ENCODE data around the gene PACRG. TPM values are rescaled to one million over a fixed set of nuclear protein-coding genes. Genes with fewer than 3 reads are reported as not detected.

PACRG gene
- total and polyA plus RNA-seq, 10 of the 15 experiments (the other 5 are each of a cell fraction or from before 2014, with no cell fraction given): not detected

DNA sequence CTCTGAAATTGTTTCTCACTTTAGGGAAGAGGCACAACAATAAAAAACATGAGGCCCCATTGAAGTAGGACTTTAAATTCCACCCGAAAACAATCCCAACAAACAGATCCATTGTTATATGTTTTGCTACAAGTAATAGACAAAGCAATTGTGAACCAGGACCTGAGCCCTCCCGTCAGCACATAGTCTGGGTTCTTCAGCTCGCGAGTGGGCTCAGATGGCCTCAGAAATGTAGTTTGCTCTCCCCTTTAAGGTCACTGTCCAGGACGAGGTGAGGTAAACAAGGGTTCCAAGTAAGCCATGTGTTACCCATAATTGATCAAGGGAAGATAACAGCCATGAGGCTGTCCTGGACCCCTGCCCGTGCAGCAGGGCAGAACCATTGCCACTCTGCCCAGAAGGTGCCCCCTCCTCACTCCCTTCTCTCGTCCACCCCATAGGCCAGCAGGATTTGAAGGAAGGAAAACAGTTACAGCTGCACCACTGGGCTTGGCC lies 526.6 kb downstream of the PACRG start:
- ChIA-PET RAD21 (ENCODE audit: unreplicated experiment) (no interaction called here), CTCF (no interaction called here), POLR2A (no interaction called here), SMC1A (ENCODE audit: uncharacterized antibody, unreplicated experiment) (no interaction called here)
- Histone ChIP-seq H2AFZ (ENCODE audit: control insufficient read depth, low read depth, low read length) (no peak overlapping the region), H3K4me2 (ENCODE audit: control insufficient read depth, insufficient read depth) (no peak overlapping the region), H3K36me3 (ENCODE audit: control insufficient read depth in 2 of 2, insufficient read depth in 2 of 2, low read length in 1 of 2) (no peaks in the 10 kb centered on the region), H3K4me1 (ENCODE audit: control insufficient read depth, insufficient read depth, low read length) (no peaks in the 10 kb centered on the region), H3K4me3 (no peak overlapping the region), H3K27me3 (replicated peaks in 1 of 2; ENCODE audit: control insufficient read depth in 2 of 2, insufficient read depth in 2 of 2, low read length in 1 of 2) (peaks cover 0 to 3% of the 10 kb centered on the region in 2 experiments; a peak in 1 of 4 replicates), H3K27ac (ENCODE audit: control insufficient read depth, insufficient read depth) (no peak overlapping the region), H4K20me1 (ENCODE audit: control insufficient read depth, insufficient read depth) (no peaks in the 10 kb centered on the region), H3K9ac (ENCODE audit: control insufficient read depth, insufficient read depth, low read length) (no peak overlapping the region), H3K79me2 (ENCODE audit: control insufficient read depth, insufficient read depth, low read length) (no peaks in the 10 kb centered on the region), H3K9me3 (replicated peaks; ENCODE audit: control insufficient read depth, insufficient read depth, low read length) (no peaks in the 10 kb centered on the region)
- no TSS peak for BruUV-seq (replicated peaks)
- 12% methylated on average over 7 of the region's 7 CpGs for WGBS (ENCODE audit: insufficient coverage, insufficient replicate concordance, low lambda C conversion rate, missing lambda C conversion rate)
- no peak for DNase-seq (ENCODE audit: low read depth, low spot score)
- FAIRE-seq: no peak
- ATAC-seq: no peak
- in situ Hi-C loops (cut with MboI): no loop called here
- intact Hi-C loops (cut with micrococcal nuclease; ENCODE audit: unreplicated experiment): no loop called here
- TF ChIP-seq HDAC6 (IDR thresholded peaks at IDR 0.05; ENCODE audit: unreplicated experiment) (no peak), BCL3 (IDR thresholded peaks at IDR 0.05; ENCODE audit: borderline replicate concordance, insufficient read depth, low read depth, low read length, poor library complexity, severe bottlenecking) (no peak), E2F8 (IDR thresholded peaks at IDR 0.05; ENCODE audit: low read depth, partially characterized antibody) (no peak), EGR1 (IDR thresholded peaks at IDR 0.05; ENCODE audit: borderline replicate concordance in 1 of 2, low read depth in 2 of 2, low read length in 2 of 2) (no peak), CBX5 (IDR thresholded peaks at IDR 0.05; ENCODE audit: low read depth) (no peak), SMAD1 (IDR thresholded peaks at IDR 0.05; ENCODE audit: low read depth, partially characterized antibody) (no peak), NRF1 (conservative IDR thresholded peaks at IDR 0.05; ENCODE audit: low read depth, low read length) (no peak), PKNOX1 (IDR thresholded peaks at IDR 0.05) (no peak), YY1 (IDR thresholded peaks at IDR 0.05; ENCODE audit: low read depth, low read length) (no peak), STAT3 (IDR thresholded peaks at IDR 0.05; ENCODE audit: low read depth, low read length) (no peak), ZNF384 (IDR thresholded peaks at IDR 0.05; ENCODE audit: borderline replicate concordance, low read depth, low read length) (no peak), SMC3 (IDR thresholded peaks at IDR 0.05; ENCODE audit: borderline replicate concordance, low read length) (no peak), CBX3 (IDR thresholded peaks at IDR 0.05; ENCODE audit: borderline replicate concordance, low read depth) (no peak)
- TF ChIP-seq, protein P1, sequence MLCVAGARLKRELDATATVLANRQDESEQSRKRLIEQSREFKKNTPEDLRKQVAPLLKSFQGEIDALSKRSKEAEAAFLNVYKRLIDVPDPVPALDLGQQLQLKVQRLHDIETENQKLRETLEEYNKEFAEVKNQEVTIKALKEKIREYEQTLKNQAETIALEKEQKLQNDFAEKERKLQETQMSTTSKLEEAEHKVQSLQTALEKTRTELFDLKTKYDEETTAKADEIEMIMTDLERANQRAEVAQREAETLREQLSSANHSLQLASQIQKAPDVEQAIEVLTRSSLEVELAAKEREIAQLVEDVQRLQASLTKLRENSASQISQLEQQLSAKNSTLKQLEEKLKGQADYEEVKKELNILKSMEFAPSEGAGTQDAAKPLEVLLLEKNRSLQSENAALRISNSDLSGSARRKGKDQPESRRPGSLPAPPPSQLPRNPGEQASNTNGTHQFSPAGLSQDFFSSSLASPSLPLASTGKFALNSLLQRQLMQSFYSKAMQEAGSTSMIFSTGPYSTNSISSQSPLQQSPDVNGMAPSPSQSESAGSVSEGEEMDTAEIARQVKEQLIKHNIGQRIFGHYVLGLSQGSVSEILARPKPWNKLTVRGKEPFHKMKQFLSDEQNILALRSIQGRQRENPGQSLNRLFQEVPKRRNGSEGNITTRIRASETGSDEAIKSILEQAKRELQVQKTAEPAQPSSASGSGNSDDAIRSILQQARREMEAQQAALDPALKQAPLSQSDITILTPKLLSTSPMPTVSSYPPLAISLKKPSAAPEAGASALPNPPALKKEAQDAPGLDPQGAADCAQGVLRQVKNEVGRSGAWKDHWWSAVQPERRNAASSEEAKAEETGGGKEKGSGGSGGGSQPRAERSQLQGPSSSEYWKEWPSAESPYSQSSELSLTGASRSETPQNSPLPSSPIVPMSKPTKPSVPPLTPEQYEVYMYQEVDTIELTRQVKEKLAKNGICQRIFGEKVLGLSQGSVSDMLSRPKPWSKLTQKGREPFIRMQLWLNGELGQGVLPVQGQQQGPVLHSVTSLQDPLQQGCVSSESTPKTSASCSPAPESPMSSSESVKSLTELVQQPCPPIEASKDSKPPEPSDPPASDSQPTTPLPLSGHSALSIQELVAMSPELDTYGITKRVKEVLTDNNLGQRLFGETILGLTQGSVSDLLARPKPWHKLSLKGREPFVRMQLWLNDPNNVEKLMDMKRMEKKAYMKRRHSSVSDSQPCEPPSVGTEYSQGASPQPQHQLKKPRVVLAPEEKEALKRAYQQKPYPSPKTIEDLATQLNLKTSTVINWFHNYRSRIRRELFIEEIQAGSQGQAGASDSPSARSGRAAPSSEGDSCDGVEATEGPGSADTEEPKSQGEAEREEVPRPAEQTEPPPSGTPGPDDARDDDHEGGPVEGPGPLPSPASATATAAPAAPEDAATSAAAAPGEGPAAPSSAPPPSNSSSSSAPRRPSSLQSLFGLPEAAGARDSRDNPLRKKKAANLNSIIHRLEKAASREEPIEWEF (IDR thresholded peaks at IDR 0.05; ENCODE audit: insufficient replicate concordance, low read depth, low read length): no peak
